HCT116 (cell line): ENCODE data around the gene FAM236A. TPM values are rescaled to one million over a fixed set of nuclear protein-coding genes. Genes with fewer than 3 reads are reported as not detected.
"Not testable (repeated sequence)": the region's sequence is repeated elsewhere in the genome, so short reads cannot be mapped to it uniquely, and the experiment has no call there.

Source experiments
- ATAC-seq: fragments of 200-7000 bp; cut with Tn5 transposase; 2 replicates; pipeline ENCODE4 v1.9.1; 2020; ENCODE audit warnings: mild to moderate bottlenecking, moderate library complexity
- BruUV-seq: library from RNA; stranded (reverse); fragments of 400-500 nt; replicated peaks from 2 replicates; lab custom pipeline; 2021; lab: Mats Ljungman, UMichigan
- CTCF ChIA-PET: fragments of 300-600 bp; sonication (Branson Sonifier 250); formaldehyde crosslinking; loops from one replicate; lab custom pipeline; 2021; ENCODE audit warnings: antibody characterized with exemption; lab: Charles Lee
- POLR2A ChIA-PET: fragments of 300-600, 350-600 bp; sonication (Branson Sonifier 250); formaldehyde crosslinking; loops from one replicate; lab custom pipeline; 2021; ENCODE audit warnings: antibody characterized with exemption; lab: Charles Lee
- RAD21 ChIA-PET, 2 experiments: fragments of 300-600 bp; sonication (Branson Sonifier 250); formaldehyde crosslinking; loops; one replicate each; lab custom pipeline; 2023; ENCODE audit warnings: low total read pairs in 2 of 2; ENCODE audit not compliant: uncharacterized antibody in 2 of 2, unreplicated experiment in 2 of 2, low non-redundant PET in 1 of 2; lab: Charles Lee
- DNase-seq: peaks from one replicate; pipeline ENCODE4 v3.0.0-alpha.2; 2010; ENCODE audit warnings: low read depth, low spot score
- H2AFZ ChIP-seq: fragments of 200-600 bp; shearing (Covaris generic), sonication (generic); 2 replicates; pipeline ENCODE4 v1.6.1; 2017; ENCODE audit warnings: low read depth, mixed run types, mixed read lengths, antibody characterized with exemption, low read length; ENCODE audit not compliant: poor library complexity, severe bottlenecking
- H3K27ac ChIP-seq: 2 replicates; pipeline ENCODE4 v1.5.1; 2012; ENCODE audit warnings: low read depth, low read length
- H3K27me3 ChIP-seq: fragments of 200-600 bp; sonication (generic); 2 replicates; pipeline ENCODE4 v1.6.1; 2016; ENCODE audit warnings: mixed run types, low read length, mixed read lengths; ENCODE audit not compliant: insufficient read depth
- H3K36me3 ChIP-seq, 2 experiments: fragments of 200-500 bp in 1 of 2; fragments of 200-600 bp in 1 of 2; sonication (Bioruptor generic) in 1 of 2; sonication (generic) in 1 of 2; 2 replicates each; pipeline versions ENCODE4 v1.5.1 to v1.6.1; 2014 to 2016; ENCODE audit warnings: low read length in 2 of 2, inconsistent platforms in 1 of 2, mixed read lengths in 1 of 2, mixed run types in 1 of 2; ENCODE audit not compliant: insufficient read depth in 2 of 2, control insufficient read depth in 1 of 2
- H3K4me1 ChIP-seq, 2 experiments: fragments of 200-600 bp in 1 of 2; sonication (generic) in 1 of 2; 2 replicates each; pipeline versions ENCODE4 v1.5.1 to v1.6.1; 2012 to 2017; ENCODE audit warnings: low read length in 2 of 2, inconsistent platforms in 1 of 2, mild to moderate bottlenecking in 1 of 2, mixed read lengths in 1 of 2, mixed run types in 1 of 2, moderate library complexity in 1 of 2; ENCODE audit not compliant: insufficient read depth in 2 of 2, control insufficient read depth in 1 of 2
- H3K4me2 ChIP-seq: fragments of 200-600 bp; sonication (generic); 2 replicates; pipeline ENCODE4 v1.6.1; 2017; ENCODE audit warnings: mixed run types, low read length, mixed read lengths
- H3K4me3 ChIP-seq, 2 experiments: fragments of 200-600 bp in 1 of 2; sonication (generic) in 1 of 2; replicated peaks in 1 of 2; 2 replicates each; pipeline ENCODE4 v1.5.1; 2011 to 2016; ENCODE audit warnings: low read length in 2 of 2, control low read depth in 1 of 2, low read depth in 1 of 2, mild to moderate bottlenecking in 1 of 2, mixed read lengths in 1 of 2, mixed run types in 1 of 2
- H3K79me2 ChIP-seq: fragments of 200-600 bp; sonication (generic); 2 replicates; pipeline ENCODE4 v1.6.1; 2017; ENCODE audit warnings: mild to moderate bottlenecking, mixed run types, low read length, moderate library complexity, mixed read lengths; ENCODE audit not compliant: insufficient read depth
- H3K9ac ChIP-seq: fragments of 200-600 bp; sonication (generic); 2 replicates; pipeline ENCODE4 v1.6.1; 2016; ENCODE audit warnings: low read length, mixed read lengths
- H3K9me2 ChIP-seq: fragments of 200-600 bp; sonication (generic), shearing (Covaris generic); 2 replicates; pipeline ENCODE4 v1.6.1; 2017; ENCODE audit warnings: mixed run types, mild to moderate bottlenecking, moderate library complexity; ENCODE audit not compliant: insufficient read depth
- H3K9me3 ChIP-seq, 2 experiments: fragments of 200-500 bp in 1 of 2; fragments of 200-600 bp in 1 of 2; sonication (Bioruptor generic) in 1 of 2; sonication (generic) in 1 of 2; 2 replicates each; pipeline ENCODE4 v1.6.1; 2014 to 2017; ENCODE audit warnings: low read length in 2 of 2, mixed read lengths in 2 of 2, inconsistent platforms in 1 of 2, low read depth in 1 of 2, mild to moderate bottlenecking in 1 of 2, mixed run types in 1 of 2, moderate library complexity in 1 of 2; ENCODE audit not compliant: control insufficient read depth in 1 of 2, insufficient read depth in 1 of 2
- H4K20me1 ChIP-seq: fragments of 200-600 bp; sonication (generic), shearing (Covaris generic); 2 replicates; pipeline ENCODE4 v1.6.1; 2017; ENCODE audit warnings: mixed run types, mild to moderate bottlenecking, moderate library complexity; ENCODE audit not compliant: insufficient read depth
- intact Hi-C: fragments of 100-400 bp; cut with micrococcal nuclease; formaldehyde crosslinking; loops from 2 replicates; pipeline ENCODE4 v1.10.0; 2022
- total RNA-seq: library from RNA; stranded (reverse); gene quantifications from one replicate; pipeline ENCODE4 v1.2.1, GENCODE V29; 2021; ENCODE audit not compliant: unreplicated experiment

Gene FAM236A
- total RNA-seq, 1 experiment from 2014 or later, result not detected

GRCh38 chrX:72932283-72932682, 5.7 kb upstream of the FAM236A start:
- DNase-seq, H3K4me2 ChIP-seq, H3K9ac ChIP-seq, BruUV-seq, H3K36me3 ChIP-seq, RAD21 ChIA-PET, H3K4me3 ChIP-seq, H2AFZ ChIP-seq, H3K27me3 ChIP-seq, H3K4me1 ChIP-seq, H3K27ac ChIP-seq, POLR2A ChIA-PET, CTCF ChIA-PET, H3K9me3 ChIP-seq, intact Hi-C loops, H3K9me2 ChIP-seq, H3K79me2 ChIP-seq, H4K20me1 ChIP-seq: not testable (repeated sequence)
- peak; percentile 75 for ATAC-seq

GRCh38 chrX:72936455-72936854, 1.6 kb upstream of the FAM236A start:
- H3K4me3 ChIP-seq, H3K9ac ChIP-seq, H3K4me1 ChIP-seq, H3K27ac ChIP-seq, H3K79me2 ChIP-seq, H3K9me3 ChIP-seq, H3K36me3 ChIP-seq, CTCF ChIA-PET, BruUV-seq, POLR2A ChIA-PET, DNase-seq, H4K20me1 ChIP-seq, H2AFZ ChIP-seq, H3K27me3 ChIP-seq, H3K9me2 ChIP-seq, intact Hi-C loops, RAD21 ChIA-PET, H3K4me2 ChIP-seq: not testable (repeated sequence)
- peak; percentile 74 for ATAC-seq

- intact Hi-C loops, H3K79me2 ChIP-seq, H2AFZ ChIP-seq, POLR2A ChIA-PET, H3K27ac ChIP-seq, BruUV-seq, RAD21 ChIA-PET, H3K27me3 ChIP-seq, H3K4me2 ChIP-seq, H3K9ac ChIP-seq, H3K4me1 ChIP-seq, CTCF ChIA-PET, DNase-seq, H3K36me3 ChIP-seq, H4K20me1 ChIP-seq, H3K4me3 ChIP-seq, H3K9me3 ChIP-seq, ATAC-seq, H3K9me2 ChIP-seq: not testable (repeated sequence)
Observed at GRCh38 chrX:72936882-72937455, 1.0 kb upstream of the FAM236A start.

- DNase-seq, H3K27me3 ChIP-seq, H3K4me2 ChIP-seq, H3K9ac ChIP-seq, intact Hi-C loops, ATAC-seq, H3K9me3 ChIP-seq, H3K4me3 ChIP-seq, RAD21 ChIA-PET, H3K27ac ChIP-seq, H3K36me3 ChIP-seq, H3K79me2 ChIP-seq, BruUV-seq, H2AFZ ChIP-seq, H3K9me2 ChIP-seq, POLR2A ChIA-PET, H4K20me1 ChIP-seq, CTCF ChIA-PET, H3K4me1 ChIP-seq: not testable (repeated sequence)
Observed at GRCh38 chrX:72942272-72942671, 4.3 kb downstream of the FAM236A start.
